Spleen (tissue), 7 donors: ENCODE measurements around the gene PNPLA2.
A peak's percentile ranks its signal among the peaks of the same experiment; 100 is the strongest.

Experiments
- POLR2A ChIP-seq, 3 donors: fragments of 450-650 bp; IDR thresholded peaks; one replicate each; pipeline ENCODE4 v1.5.1; 2017; ENCODE audit warnings: antibody characterized with exemption in 3 of 3, mild to moderate bottlenecking in 1 of 3
- POLR2AphosphoS5 ChIP-seq, 3 donors: sonication (generic); formaldehyde crosslinking; IDR thresholded peaks; one replicate each; pipeline ENCODE4 v1.5.1; 2017; ENCODE audit warnings: antibody characterized with exemption in 3 of 3
- TF ChIP-seq, protein P1 (sequence below), 11 experiments: fragments of 200-600 bp in 7 of 11; fragments of 450-650 bp in 4 of 11; sonication (generic) in 4 of 11; IDR thresholded peaks in 8 of 11; conservative IDR thresholded peaks in 3 of 11; 1 replicate in 7 of 11; 2 replicates in 4 of 11; pipeline versions ENCODE4 v1.4.0 to v1.8.0; 2016 to 2021; ENCODE audit warnings: antibody characterized with exemption in 11 of 11, inconsistent platforms in 4 of 11, mild to moderate bottlenecking in 1 of 11
- donor health status: DM: no; HTN: no; CAD: no; lungs with moderate emphysema.
- donor health status: DM: no; HTN: no; CAD: no.
- donor health status: DM: no; HTN: no; CAD: no.

- TF ChIP-seq, protein P1, sequence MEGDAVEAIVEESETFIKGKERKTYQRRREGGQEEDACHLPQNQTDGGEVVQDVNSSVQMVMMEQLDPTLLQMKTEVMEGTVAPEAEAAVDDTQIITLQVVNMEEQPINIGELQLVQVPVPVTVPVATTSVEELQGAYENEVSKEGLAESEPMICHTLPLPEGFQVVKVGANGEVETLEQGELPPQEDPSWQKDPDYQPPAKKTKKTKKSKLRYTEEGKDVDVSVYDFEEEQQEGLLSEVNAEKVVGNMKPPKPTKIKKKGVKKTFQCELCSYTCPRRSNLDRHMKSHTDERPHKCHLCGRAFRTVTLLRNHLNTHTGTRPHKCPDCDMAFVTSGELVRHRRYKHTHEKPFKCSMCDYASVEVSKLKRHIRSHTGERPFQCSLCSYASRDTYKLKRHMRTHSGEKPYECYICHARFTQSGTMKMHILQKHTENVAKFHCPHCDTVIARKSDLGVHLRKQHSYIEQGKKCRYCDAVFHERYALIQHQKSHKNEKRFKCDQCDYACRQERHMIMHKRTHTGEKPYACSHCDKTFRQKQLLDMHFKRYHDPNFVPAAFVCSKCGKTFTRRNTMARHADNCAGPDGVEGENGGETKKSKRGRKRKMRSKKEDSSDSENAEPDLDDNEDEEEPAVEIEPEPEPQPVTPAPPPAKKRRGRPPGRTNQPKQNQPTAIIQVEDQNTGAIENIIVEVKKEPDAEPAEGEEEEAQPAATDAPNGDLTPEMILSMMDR (IDR thresholded peaks at IDR 0.05 in 8 of 11, conservative IDR thresholded peaks at IDR 0.05 in 3 of 11), result no peak
- TF ChIP-seq POLR2A (IDR thresholded peaks at IDR 0.05) (peak in 2 of 3 donors; percentile 33 to 67), POLR2AphosphoS5 (IDR thresholded peaks at IDR 0.05) (peak; percentile 86 to 91 (median 90))
Observed at GRCh38 chr11:777288-778255, 41.1 kb upstream of the PNPLA2 start, which contains the start of gene GATD1.
